Measurements from ENCODE around the gene ERCC6L2.

ERCC6L2 gene

DNA sequence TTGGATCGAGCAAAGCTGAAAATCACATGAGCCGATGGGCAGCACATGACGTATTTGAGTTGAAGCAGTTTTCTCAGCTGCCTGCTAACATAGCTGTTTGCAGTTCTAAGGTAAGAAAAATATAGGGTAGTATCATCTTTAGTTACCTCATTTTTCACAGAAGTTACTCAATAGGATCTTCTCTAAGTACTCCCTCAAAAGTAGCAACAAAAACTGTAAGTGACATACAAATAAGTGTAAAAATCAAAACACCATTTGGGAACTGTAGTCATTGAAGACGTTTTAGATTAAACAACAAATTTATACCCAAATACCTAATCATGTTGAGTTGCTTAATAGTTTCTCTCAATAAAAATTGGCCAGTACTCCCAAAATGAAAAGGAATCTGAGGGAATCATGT is 102.6 kb downstream of the ERCC6L2 start:
- no peak for DNase-seq (ENCODE audit: low read depth in 4 of 4, low spot score in 1 of 4)

DNA sequence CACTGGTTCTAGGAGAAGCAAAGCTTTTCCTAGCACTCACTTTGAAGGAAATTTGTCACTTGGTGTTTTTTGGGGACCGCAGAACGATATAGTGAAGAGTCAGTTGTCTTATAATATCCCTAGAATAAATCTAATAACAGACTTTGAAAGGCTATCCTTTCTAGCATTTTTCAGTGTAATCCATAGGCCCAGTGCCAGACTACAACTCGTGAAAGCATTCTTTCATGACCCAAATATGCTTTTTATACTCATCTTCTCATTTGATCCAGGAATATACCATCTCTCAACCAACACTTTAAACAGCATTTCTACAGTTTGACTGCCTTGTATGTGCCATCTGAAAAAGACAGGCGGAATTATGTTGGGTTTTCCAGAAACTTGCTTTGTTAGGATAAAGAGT is 104.0 kb downstream of the ERCC6L2 start:
- no peak for DNase-seq (ENCODE audit: low read depth in 4 of 4, low spot score in 1 of 4)

DNA sequence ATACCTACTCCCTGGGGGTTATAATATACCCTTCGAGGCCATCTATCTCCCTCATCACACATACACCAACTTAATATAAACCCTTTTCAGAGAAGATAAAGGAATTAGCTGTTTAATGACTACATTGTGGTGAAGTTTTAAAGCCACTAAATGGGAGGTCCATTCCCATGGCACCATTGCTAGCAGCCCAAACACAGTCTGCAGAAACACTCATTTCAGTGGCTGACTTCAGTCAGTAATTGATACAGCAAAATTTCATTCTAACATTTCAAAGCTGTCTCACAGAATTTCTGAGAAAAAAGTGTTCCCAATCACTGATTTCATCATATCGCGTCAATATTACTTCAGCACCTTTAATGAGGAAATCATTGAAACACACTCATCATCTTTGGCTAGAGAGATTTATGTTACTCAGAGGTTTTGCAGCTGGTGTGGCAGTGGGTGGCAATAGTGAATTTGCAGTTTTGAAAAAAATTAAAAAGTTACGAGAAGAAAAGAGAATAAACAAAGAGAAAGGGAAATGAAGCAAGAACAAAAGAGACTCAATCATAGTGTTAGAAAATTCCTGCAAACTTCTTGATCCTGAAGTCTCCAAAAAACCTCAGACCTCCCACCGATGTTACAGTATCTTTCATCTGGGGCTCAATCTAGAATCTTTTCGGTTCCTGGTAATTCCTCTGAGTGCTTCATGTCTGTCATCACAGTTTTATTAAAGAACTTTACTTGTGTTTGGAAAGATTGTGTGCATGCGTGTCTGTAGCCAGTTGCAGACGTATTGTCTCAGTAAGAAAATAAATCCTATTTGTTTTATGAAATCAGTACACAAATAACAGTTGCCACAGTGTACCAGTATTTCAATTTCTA is 105.0 kb downstream of the ERCC6L2 start:
- no peak for DNase-seq (ENCODE audit: low read depth in 4 of 4, low spot score in 1 of 4)

DNA sequence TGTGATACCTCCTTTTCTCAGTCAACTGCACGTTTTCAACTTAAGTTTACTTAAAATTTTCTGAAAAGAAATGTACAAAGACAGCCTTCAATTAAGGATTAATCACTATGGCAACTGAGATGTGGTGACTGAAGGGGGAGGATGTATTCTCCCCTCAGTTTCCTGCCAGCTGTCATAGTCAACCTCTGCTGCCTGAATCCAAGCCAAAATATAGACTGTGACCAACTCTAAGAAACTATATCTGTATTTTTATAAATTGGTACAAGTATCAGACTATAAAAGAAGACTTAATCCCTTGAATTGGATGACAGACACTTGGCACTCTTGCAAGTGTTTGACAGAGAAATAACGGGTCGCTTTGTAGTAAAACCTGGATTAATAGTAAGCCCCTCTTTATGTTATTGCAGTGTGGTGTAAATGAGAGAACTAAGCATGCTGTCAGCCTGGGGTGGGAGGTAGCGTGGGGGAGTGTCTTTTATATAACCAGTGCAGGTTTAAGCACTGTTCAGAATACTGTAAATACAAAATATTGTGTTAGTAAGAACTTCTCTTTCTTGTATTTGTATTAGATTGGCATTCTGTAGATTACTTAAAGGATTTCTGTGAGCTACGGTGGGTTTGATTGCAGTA is 106.4 kb downstream of the ERCC6L2 start:
- DNase-seq (ENCODE audit: low read depth in 4 of 4, low spot score in 1 of 4), result no peak

DNA sequence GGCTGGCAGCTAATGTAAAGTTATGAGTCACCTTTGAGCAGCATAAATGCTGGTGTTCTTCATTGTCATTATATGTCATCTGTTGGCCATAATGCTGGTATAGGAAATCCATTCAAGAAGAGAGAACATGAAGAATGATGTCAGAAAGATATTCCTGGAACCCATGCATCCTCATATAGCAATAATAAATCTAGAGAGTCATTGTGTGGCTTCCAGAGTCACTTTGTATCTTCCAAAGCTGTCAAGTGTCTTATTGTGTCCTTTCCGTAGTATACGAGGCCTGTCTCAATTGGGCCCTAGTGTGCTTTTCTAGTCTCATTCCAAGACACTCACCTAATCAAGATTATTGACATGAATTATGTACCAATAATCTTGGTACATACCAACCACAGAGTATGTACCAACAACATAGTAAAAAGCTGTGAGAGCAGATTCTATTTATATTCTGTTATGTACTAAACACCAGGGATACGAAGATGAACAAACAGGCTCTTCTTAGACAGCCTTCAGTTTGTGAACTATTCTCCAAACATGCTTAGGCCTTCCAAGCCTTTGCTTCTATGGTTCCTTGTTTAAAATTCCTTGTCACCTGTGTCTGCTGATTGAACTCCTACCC is 110.1 kb downstream of the ERCC6L2 start:
- no peak for DNase-seq (ENCODE audit: low read depth in 4 of 4, low spot score in 1 of 4)

DNA sequence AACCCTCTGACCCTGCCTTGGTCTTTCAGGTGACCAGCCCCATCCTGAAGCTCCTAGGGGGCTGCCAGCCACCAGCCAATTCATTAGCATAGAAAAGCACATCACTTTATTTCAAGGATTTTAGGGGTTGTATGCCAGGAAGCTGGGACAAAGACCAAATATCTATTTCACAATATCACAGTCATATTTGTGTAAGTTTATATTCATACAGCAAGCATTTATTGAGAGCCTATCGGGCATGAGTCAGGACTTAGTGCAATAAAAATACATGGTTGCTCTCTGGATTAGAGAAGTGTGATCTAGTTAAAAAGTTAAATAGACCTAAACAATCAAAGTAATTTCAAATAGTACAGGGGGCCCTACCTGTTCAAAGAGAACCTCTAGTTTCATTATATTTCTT is 113.8 kb downstream of the ERCC6L2 start:
- DNase-seq (ENCODE audit: low read depth in 4 of 4, low spot score in 1 of 4), result no peak

DNA sequence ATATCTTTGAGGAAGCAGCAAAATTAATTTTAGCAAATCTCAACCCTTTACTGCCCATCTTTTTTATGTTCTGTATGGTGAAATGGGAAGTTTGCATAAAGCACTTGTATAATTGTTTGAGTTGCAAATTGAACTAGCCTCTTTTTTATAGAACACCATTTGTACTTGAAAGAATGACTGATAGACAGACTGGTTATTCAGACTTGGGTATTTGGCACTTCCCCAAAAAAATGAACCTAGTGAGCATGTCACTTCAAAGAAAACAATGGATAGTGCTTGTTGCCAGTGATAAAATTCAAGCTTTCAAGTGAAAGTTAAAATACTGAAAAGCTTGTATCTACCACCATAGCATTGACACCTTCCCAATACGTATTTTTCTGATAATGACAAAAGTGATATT is 115.8 kb downstream of the ERCC6L2 start:
- no peak for DNase-seq (ENCODE audit: low read depth in 4 of 4, low spot score in 1 of 4)

DNA sequence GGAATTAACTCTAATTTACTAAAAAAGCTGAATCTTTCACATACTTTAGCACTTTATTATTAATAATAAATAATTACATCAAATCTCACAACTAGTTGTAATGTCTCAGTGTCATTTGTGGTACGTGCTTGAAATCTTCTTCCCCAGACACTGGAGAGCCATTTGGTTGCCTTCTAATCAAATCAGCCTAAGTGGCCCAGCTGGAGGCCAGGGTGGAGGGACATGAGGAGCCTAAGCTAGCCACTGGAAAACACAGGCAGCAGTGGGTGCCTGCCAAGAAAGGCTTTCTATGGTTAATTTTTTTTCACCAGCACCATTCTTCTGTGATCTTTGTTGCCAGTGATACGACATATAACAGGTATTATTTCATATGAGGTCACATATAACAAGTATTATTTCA is 117.0 kb downstream of the ERCC6L2 start:
- no peak for DNase-seq (ENCODE audit: low read depth in 4 of 4, low spot score in 1 of 4)

DNA sequence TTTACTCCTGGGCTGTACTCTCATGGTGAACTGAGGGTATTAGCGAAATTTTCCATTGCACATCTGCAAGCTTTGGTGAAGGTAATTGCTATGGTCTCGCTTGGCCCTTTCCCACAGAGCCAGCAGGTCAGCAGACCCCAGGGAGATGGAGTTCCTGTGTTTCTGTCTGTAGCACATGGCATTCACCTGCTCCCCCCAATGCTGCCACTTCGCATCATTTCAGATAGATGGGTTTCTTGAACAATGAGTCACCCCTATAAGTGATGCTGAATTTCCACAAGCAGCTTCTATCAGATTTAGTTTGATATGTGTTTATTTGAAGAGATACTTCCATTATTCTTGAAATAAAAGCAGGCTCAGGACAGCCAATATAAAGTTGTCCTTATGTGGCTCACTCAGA is 117.8 kb downstream of the ERCC6L2 start:
- DNase-seq (ENCODE audit: low read depth in 4 of 4, low spot score in 1 of 4), result no peak

DNA sequence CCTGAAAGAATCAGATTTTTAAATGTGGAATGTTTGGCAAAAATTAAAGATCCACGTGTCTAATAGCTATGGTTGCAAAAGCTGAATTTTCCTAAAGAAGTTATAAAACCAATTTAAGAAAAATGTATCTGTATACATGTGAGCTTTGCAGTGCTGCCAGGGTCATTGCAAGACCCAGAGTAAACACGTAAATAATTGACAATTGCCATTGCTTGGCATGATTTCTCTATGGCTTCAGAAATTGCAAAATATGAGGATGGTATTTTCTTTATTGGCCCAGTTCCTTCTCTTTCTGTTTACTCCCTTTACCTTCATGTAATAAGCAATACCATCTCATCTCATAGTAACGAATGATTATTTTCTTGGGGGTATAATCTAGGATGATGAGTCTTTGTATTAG is 123.9 kb downstream of the ERCC6L2 start:
- DNase-seq (ENCODE audit: low read depth in 4 of 4, low spot score in 1 of 4), result no peak

DNA sequence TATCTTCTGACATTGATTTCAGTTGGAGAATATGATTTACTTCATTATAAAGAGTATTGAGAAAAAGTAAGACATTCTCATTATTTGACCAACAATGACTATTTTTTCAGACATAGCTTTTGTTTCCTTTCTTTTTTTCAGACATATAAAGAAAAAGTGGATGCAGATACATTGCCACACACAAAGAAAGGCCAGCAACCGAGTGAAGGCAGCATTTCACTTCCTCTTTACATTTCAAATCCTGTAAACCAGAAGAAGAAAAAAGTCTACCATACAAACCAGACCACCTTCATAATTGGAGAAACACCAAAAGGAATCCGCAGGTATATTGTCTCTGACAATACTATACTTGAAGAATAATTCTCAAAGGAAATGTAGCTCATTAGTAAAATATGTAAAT is 128.9 kb downstream of the ERCC6L2 start:
- no peak for DNase-seq (ENCODE audit: low read depth in 4 of 4, low spot score in 1 of 4)

DNA sequence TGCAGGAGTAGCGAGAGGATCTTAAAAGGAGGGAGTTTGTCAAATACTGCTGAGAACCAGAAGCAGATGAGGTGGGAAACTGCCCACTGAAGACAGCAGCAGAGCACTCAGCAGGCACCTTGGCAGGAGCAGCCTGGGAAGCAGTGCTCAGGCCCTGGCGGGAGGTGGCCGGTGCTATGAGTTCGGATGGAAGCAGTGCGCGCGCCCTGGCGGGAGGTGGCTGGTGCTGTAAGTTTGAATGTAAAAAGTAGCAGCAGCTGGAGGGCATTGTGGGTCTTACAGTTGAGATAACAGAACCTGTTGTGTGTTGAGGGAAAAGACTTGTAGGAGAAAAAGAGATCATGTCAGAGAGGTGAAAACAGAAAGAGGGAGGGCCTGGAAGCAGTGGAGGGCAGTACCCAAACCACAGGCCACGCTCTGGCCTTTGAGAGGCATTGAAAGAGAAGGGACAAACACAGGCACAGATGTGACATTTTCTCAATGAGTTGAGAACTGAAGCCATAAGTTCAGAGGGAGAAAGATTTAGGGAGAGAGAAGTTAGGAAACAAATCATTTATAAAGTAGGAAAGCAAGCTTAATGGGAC is 130.9 kb downstream of the ERCC6L2 start:
- no peak for DNase-seq (ENCODE audit: low read depth in 4 of 4, low spot score in 1 of 4)

DNA sequence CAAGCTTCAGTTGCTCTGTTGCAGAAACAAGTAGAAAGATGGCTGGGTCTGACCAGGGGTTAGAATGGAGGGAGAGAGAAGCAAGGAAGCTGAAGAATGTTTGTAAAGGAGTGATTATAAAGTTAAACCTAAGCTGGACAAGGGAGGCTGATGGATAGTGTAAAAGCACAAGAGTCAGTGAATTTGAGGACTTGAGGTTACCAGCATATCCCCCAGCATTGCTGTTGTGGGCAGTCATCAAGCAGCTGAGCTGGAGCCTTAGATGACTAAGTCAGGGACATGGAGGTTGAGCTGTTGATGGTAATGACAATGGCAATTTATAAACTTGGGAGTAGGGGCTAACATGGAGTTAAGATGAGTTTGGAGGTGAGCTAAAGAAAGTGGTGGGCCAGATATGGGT is 131.5 kb downstream of the ERCC6L2 start:
- no peak for DNase-seq (ENCODE audit: low read depth in 4 of 4, low spot score in 1 of 4)

DNA sequence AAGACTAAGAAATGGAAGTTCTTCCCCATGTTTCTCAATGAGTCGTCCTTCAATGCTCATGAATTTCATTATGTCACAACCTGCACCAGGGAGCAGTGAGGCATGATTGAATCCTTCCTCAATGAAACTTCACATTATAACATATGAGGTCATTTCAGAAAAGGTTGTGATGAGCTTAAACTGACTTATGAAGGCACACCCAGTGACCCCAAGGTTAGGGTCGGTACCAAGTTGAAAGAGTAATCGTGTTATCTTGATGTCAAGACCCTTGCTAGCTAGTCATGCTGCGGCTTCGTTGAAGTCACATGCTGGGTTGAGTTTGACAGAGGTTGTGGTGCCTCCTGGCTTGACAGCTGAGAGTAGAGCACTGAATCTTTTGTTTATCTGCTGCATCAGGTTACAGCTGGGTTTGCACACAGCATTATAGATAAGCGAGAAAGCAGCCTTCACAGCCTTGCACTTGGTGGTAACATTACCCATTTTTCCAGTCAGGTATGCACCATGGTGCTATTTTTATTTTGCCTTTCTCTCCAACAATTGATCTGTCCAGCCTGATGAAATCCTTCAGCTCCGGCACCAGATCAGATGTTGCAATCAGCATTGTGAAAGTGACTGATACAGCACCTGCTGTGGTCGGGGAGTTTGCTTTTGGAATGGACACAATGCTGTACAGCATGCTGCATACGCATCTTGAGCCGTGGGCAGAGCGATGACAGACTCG is 133.2 kb downstream of the ERCC6L2 start:
- no peak for DNase-seq (ENCODE audit: low read depth in 4 of 4, low spot score in 1 of 4)

DNA sequence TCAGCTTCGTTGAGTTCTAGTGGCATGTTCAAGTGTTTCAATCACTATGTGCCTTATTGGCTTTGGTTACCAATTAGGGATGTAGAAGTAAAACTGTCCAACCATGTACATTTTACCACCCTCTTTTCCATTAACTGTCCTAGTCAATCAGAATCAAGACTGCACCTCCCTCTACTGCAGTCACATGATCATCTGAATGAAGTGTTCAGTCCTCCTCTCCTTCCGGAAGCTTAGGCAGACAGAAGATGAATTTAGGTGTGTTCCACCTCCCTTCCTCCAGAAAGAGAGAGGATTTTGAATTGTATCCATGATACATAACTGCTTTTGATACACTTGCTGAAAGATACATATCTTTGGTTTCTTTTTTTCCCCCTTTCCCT is 133.7 kb downstream of the ERCC6L2 start:
- DNase-seq (ENCODE audit: low read depth in 4 of 4, low spot score in 1 of 4), result no peak

DNA sequence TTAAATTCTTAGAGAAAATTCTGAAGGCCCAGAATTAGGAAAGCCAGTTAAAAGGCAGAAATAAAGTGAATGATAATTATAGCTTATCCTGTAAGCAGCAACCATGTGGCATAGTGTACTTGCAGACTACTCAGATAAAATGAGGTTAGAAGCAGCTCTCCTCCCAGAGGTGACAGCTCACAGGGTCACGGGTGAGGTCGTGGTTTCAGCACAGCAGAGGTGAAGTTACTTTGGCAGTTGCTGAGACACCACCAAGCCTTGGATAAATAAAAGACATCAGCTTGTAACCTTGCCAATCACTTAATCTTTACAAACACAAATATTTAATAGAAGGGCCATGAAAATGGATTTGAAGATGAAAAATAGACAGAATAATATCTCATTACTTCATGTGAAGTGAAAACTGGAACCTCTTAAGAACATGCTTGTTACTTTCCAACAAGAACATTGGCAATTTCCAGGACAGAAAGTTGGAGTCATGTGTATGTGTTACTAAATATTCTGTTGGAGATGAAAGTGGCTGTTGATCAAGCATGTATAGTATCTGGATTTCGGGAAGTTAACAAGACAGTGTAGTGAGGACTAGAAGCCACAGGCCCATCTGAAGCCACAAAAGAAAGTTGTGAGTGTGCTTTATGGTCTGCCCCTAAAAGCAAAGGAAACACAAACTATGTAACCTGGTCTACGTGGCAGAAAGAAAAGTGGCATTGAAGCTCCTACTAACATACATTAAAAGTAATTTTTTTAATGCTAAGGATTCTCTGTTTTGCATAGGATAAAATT is 134.4 kb downstream of the ERCC6L2 start:
- no peak for DNase-seq (ENCODE audit: low read depth in 4 of 4, low spot score in 1 of 4)

DNA sequence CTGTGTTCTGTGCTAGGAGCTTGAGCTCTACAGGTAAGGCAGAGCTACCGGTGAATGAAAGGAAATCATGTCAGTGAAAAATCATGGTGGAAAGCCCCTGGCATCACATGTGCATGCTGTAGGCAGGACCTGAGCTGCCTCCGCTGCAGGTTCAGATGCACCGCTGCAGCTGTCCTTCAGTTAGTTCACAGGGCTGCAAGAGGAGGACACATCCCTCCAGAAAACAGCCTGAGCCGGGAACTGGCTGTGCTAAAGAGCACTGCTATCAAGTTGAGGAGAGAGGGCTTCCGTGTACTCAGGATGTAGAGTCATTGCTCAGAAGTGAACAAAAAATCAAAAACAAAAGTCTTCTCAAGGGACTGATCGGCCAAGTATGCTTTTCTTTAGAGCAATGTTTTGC is 138.6 kb downstream of the ERCC6L2 start:
- DNase-seq (ENCODE audit: low read depth in 4 of 4, low spot score in 1 of 4), result no peak

DNA sequence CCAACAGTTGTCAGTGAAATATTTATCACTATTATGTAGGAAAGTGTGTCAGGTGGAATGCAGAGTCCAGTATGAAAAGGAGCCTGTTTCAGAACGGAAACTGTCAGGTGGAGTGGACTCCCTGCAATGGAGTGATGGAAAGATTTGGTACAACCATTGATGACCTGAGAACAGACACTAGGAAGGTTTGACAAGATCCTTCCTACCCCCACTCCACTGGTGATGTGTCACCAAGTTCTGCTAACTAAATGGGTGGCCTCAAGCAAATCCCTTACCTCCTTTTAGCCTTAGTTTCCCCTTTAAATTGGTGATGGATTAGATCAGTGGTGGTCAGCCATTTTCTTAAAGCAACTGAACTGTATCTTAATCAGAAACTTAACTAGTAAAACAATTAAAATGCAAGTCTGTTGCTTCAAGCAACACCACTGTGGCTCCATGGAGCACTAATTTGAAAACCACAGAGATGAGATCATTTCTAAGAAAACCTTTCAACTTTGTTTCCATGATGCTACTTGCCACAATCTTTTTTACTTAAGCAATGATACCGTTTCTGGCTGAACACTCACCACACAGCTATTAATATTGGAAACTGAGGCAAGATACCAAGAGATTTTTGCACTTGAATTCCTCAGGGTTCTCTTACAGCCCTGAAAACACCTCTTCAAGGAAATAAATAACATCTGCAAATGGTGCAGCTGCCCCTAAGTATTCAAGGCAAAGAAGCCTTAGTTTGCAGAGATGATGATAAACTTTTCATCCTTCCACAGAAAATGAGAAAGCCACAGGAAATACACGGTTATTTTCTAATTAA is 140.6 kb downstream of the ERCC6L2 start:
- DNase-seq (ENCODE audit: low read depth in 4 of 4, low spot score in 1 of 4), result no peak
